Measurements from ENCODE around the gene FHL2.

DNA sequence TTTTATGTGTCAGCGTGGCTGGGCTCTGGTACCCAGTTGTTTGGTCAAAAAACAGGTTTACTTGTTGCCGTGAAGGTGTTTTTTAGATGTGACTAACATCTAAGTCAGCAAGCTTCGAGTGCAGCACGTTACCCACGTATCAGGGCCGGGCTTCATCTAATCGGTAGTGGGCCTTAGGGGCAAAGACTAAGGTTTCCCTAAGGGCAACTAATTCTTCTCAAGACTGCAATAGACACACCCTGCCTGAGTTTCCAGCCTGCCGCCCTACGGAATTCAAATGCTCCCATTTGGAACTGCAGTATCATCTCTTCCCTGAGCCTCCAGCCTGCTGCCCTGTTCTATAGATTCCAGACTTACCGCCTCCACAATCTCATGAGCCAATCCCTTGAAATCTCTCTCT is 27.7 kb downstream of the FHL2 start:
- TF ChIP-seq, protein P1, sequence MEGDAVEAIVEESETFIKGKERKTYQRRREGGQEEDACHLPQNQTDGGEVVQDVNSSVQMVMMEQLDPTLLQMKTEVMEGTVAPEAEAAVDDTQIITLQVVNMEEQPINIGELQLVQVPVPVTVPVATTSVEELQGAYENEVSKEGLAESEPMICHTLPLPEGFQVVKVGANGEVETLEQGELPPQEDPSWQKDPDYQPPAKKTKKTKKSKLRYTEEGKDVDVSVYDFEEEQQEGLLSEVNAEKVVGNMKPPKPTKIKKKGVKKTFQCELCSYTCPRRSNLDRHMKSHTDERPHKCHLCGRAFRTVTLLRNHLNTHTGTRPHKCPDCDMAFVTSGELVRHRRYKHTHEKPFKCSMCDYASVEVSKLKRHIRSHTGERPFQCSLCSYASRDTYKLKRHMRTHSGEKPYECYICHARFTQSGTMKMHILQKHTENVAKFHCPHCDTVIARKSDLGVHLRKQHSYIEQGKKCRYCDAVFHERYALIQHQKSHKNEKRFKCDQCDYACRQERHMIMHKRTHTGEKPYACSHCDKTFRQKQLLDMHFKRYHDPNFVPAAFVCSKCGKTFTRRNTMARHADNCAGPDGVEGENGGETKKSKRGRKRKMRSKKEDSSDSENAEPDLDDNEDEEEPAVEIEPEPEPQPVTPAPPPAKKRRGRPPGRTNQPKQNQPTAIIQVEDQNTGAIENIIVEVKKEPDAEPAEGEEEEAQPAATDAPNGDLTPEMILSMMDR (IDR thresholded peaks at IDR 0.05) = no peak
- TF ChIP-seq POLR2A (IDR thresholded peaks at IDR 0.05) = no peak

Measured in adrenal gland (tissue), 5 donors.